Nephron (organoid): ENCODE measurements around the gene WDR93.

Experiments
- H3K27ac Mint-ChIP-seq, 3 experiments: 2 replicates each; pipeline ENCODE4 v1.8.0; 2020; ENCODE audit warnings: mixed read lengths in 3 of 3, mild to moderate bottlenecking in 2 of 3, moderate library complexity in 1 of 3
- H3K27me3 Mint-ChIP-seq: 2 replicates; pipeline ENCODE4 v1.8.0; 2021; ENCODE audit warnings: low read depth, mild to moderate bottlenecking, moderate library complexity, mixed read lengths
- H3K36me3 Mint-ChIP-seq: 2 replicates; pipeline ENCODE4 v1.8.0; 2020; ENCODE audit warnings: low read depth, mixed read lengths
- H3K4me1 Mint-ChIP-seq: 2 replicates; pipeline ENCODE4 v1.8.0; 2020; ENCODE audit warnings: mixed read lengths
- H3K4me3 Mint-ChIP-seq, 3 experiments: 2 replicates each; pipeline ENCODE4 v1.8.0; 2020; ENCODE audit warnings: mild to moderate bottlenecking in 3 of 3, mixed read lengths in 3 of 3, moderate library complexity in 2 of 3
- H3K9me3 Mint-ChIP-seq: 2 replicates; pipeline ENCODE4 v1.8.0; 2020; ENCODE audit warnings: mixed read lengths
- TF ChIP-seq, protein P1 (sequence below), 3 experiments: fragments of 200-600 bp; sonication (generic); IDR thresholded peaks; one replicate each; pipeline ENCODE4 v1.5.0; 2021; ENCODE audit warnings: antibody characterized with exemption in 3 of 3; ENCODE audit not compliant: unreplicated experiment in 3 of 3

Gene WDR93

DNA sequence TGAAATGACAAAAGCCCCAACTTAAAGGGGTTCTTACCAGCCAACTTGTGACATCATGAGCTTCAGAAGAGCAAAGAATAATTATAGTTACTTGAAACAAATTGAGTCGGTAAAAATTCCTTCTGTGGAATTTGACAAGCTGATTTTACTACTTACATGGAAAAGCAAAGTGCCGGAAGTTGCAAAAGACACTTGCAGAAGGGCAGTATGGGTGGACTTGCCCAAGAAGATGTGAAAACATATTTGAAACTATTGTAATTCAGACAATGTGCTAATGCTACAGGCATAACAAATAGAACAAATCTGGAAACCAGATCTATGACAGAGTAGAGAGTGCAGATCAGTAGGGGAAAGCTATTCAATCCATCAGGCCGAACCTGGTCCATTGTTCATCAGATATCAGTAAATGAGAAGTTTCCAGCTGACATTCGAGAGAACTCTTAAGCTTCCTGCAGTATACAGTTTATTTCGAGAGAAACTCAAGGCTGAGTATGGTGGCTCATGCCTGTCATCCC lies 32.9 kb upstream of the WDR93 start:
- H3K36me3 Mint-ChIP-seq, result no peaks in the 10 kb centered on the region
- H3K4me1 Mint-ChIP-seq, result peaks cover 23% of the 10 kb centered on the region
- TF ChIP-seq, protein P1, sequence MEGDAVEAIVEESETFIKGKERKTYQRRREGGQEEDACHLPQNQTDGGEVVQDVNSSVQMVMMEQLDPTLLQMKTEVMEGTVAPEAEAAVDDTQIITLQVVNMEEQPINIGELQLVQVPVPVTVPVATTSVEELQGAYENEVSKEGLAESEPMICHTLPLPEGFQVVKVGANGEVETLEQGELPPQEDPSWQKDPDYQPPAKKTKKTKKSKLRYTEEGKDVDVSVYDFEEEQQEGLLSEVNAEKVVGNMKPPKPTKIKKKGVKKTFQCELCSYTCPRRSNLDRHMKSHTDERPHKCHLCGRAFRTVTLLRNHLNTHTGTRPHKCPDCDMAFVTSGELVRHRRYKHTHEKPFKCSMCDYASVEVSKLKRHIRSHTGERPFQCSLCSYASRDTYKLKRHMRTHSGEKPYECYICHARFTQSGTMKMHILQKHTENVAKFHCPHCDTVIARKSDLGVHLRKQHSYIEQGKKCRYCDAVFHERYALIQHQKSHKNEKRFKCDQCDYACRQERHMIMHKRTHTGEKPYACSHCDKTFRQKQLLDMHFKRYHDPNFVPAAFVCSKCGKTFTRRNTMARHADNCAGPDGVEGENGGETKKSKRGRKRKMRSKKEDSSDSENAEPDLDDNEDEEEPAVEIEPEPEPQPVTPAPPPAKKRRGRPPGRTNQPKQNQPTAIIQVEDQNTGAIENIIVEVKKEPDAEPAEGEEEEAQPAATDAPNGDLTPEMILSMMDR (IDR thresholded peaks at IDR 0.05; ENCODE audit: unreplicated experiment in 3 of 3), result no peak
- H3K9me3 Mint-ChIP-seq, result no peaks in the 10 kb centered on the region
- H3K27me3 Mint-ChIP-seq, result peaks cover 8% of the 10 kb centered on the region
- no peak overlapping the region for H3K27ac Mint-ChIP-seq
- no peak overlapping the region for H3K4me3 Mint-ChIP-seq

DNA sequence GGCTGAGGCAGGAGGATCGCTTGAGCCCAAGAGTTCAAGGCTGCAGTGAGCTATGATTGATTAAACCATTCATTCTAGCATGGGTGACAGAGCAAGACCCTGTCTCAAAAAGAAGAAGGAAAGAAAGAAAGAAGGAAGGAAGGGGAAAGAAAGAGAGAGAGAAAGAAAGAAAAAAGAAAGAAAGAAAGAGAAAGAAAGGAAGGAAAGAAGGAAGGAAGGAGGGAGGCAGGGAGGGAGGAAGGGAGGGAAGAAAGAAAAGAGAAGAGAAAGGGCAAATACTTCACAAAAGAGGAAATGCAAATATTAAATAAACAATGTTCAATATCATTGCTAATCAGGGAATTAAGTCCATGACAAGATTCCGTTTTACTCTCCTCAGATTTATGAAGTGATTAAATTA lies 31.3 kb upstream of the WDR93 start:
- TF ChIP-seq, protein P1 (IDR thresholded peaks at IDR 0.05; ENCODE audit: unreplicated experiment in 3 of 3), result no peak
- peaks cover 22% of the 10 kb centered on the region for H3K4me1 Mint-ChIP-seq
- H3K27ac Mint-ChIP-seq, result no peak overlapping the region
- H3K9me3 Mint-ChIP-seq, result no peaks in the 10 kb centered on the region
- H3K4me3 Mint-ChIP-seq, result no peak overlapping the region
- no peaks in the 10 kb centered on the region for H3K36me3 Mint-ChIP-seq
- peaks cover 8% of the 10 kb centered on the region for H3K27me3 Mint-ChIP-seq

DNA sequence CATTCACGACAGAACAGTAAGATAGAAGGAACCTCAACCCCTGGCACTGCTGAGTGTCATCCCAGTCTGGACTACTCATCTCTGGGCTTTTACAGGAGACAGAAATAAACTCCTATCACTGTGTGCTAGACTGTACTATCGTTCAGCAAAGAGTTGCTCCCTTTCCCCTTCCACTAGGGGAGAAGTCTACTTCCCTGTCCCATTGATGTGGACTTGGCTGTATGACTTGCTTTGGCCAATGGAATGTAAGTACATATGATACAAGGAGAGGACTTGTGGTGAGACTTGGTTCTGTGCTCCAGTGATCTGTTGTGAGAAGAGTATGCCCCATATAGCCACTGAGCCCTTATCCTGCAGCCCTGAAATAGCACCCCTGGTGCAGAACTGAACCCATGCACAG lies 30.1 kb upstream of the WDR93 start:
- Mint-ChIP-seq H3K4me1 (peaks cover 22% of the 10 kb centered on the region), H3K4me3 (no peak overlapping the region), H3K27me3 (peaks cover 12% of the 10 kb centered on the region), H3K36me3 (no peaks in the 10 kb centered on the region), H3K9me3 (no peaks in the 10 kb centered on the region), H3K27ac (no peak overlapping the region)
- TF ChIP-seq, protein P1 (IDR thresholded peaks at IDR 0.05; ENCODE audit: unreplicated experiment in 3 of 3), result no peak

- H3K4me3 Mint-ChIP-seq, result peak overlapping the region; percentile 32 to 70 (median 58)
- peaks cover 18% of the 10 kb centered on the region for H3K4me1 Mint-ChIP-seq
- H3K36me3 Mint-ChIP-seq, result no peaks in the 10 kb centered on the region
- no peaks in the 10 kb centered on the region for H3K9me3 Mint-ChIP-seq
- TF ChIP-seq, protein P1 (IDR thresholded peaks at IDR 0.05; ENCODE audit: unreplicated experiment in 3 of 3), result no peak
- H3K27ac Mint-ChIP-seq, result peak overlapping the region; percentile 28 to 88 (median 86)
- H3K27me3 Mint-ChIP-seq, result peaks cover 10% of the 10 kb centered on the region
Observed at GRCh38 chr15:89662893-89663626, 27.6 kb upstream of the WDR93 start.

GRCh38 chr15:89664441-89665350 lies 25.9 kb upstream of the WDR93 start:
- Mint-ChIP-seq H3K27ac (peak overlapping the region; percentile 48 to 89 (median 76)), H3K4me1 (peaks cover 18% of the 10 kb centered on the region), H3K36me3 (no peaks in the 10 kb centered on the region), H3K9me3 (no peaks in the 10 kb centered on the region), H3K27me3 (peaks cover 13% of the 10 kb centered on the region), H3K4me3 (peak overlapping the region; percentile 75 to 85 (median 84))
- TF ChIP-seq, protein P1 (IDR thresholded peaks at IDR 0.05; ENCODE audit: unreplicated experiment in 3 of 3), result no peak
